Measurements from ENCODE around the gene PVALEF. TPM values are rescaled to one million over a fixed set of nuclear protein-coding genes. Genes with fewer than 3 reads are reported as not detected.
"Not testable (repeated sequence)": the region's sequence is repeated elsewhere in the genome, so short reads cannot be mapped to it uniquely, and the experiment has no call there.

PVALEF gene
- total RNA-seq, 2 donors from 2014 or later, result not detected

DNA sequence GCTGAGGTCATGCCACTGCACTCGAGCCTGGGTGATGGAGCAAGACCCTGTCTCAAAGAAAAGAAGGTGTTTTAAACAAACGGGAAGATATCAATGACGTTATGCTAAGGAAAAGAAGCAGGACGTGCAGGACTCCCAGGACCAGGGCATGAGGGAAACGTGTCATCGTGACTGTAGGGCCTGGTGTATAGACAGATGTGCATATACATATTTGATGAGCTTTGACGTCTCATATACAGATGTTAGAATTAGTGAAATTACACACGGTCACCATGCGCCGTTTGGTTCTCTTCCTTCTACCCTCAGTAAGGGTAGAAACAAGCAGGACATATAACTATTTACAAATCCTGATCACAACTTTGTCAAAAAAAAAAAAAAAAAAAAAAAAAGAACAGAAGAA, 17.6 kb upstream of the PVALEF start:
- Mint-ChIP-seq H3K27ac (no peak overlapping the region), H3K4me3 (no peak overlapping the region), H3K9me3 (no peaks in the 10 kb centered on the region), H3K36me3 (ENCODE audit: low read depth) (no peaks in the 10 kb centered on the region), H3K4me1 (no peaks in the 10 kb centered on the region), H3K27me3 (peaks cover 9% of the 10 kb centered on the region)
- no peak for ATAC-seq (replicated peaks)

- Mint-ChIP-seq H3K27me3 (peaks cover 9% of the 10 kb centered on the region), H3K36me3 (ENCODE audit: low read depth) (no peaks in the 10 kb centered on the region)
Measured at GRCh38 chr17:81148571-81148970, 16.7 kb upstream of the PVALEF start.

GRCh38 chr17:81148986-81149533, 16.2 kb upstream of the PVALEF start:
- Mint-ChIP-seq H3K4me1 (no peaks in the 10 kb centered on the region), H3K9me3 (no peaks in the 10 kb centered on the region), H3K27ac (no peak overlapping the region), H3K4me3 (no peak overlapping the region), H3K36me3 (ENCODE audit: low read depth) (no peaks in the 10 kb centered on the region), H3K27me3 (peaks cover 9% of the 10 kb centered on the region)
- ATAC-seq (replicated peaks), result no peak

More at GRCh38 chr17:81148571-81148970, 16.7 kb upstream of the PVALEF start:
- Mint-ChIP-seq H3K9me3 (no peaks in the 10 kb centered on the region), H3K4me3 (no peak overlapping the region), H3K4me1 (no peaks in the 10 kb centered on the region), H3K27ac (no peak overlapping the region)
- ATAC-seq (replicated peaks), result no peak

GRCh38 chr17:81150377-81151077, 14.8 kb upstream of the PVALEF start:
- Mint-ChIP-seq H3K36me3 (ENCODE audit: low read depth) (no peaks in the 10 kb centered on the region), H3K27me3 (peaks cover 9% of the 10 kb centered on the region), H3K9me3 (no peaks in the 10 kb centered on the region), H3K27ac (no peak overlapping the region), H3K4me1 (no peaks in the 10 kb centered on the region), H3K4me3 (no peak overlapping the region)
- ATAC-seq (replicated peaks), result no peak

GRCh38 chr17:81151278-81151677, 14.0 kb upstream of the PVALEF start:
- no peak for ATAC-seq (replicated peaks)
- peaks cover 9% of the 10 kb centered on the region for H3K27me3 Mint-ChIP-seq
- H3K9me3 Mint-ChIP-seq, result no peaks in the 10 kb centered on the region
- no peak overlapping the region for H3K4me3 Mint-ChIP-seq
- no peaks in the 10 kb centered on the region for H3K36me3 Mint-ChIP-seq (ENCODE audit: low read depth)
- no peak overlapping the region for H3K27ac Mint-ChIP-seq
- H3K4me1 Mint-ChIP-seq, result no peaks in the 10 kb centered on the region

DNA sequence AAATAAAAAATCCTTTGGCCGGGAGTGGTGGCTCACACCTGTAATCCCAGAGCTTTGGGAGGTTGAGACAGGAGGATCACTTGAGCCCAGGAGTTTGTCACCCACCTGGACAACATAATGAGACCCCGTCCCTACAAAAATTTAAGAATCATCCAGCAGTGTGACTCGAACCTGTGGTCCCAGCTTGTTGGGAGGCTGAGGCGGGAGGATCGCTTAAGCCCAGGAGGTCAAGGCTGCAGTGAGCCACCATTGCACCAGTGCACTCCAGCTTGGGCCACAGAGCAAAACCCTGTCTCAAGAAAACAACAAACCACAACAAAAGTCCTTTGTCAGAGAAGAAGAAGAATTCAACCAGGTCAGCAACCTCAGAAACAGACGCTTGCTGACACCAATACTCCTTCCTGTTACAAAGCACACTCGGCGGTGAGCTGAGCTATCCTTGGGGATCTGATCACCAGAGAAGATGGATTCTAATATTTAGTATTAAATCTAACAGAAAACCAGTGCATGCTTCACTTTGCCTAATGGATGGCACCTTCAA, 12.9 kb upstream of the PVALEF start:
- Mint-ChIP-seq H3K27me3 (peaks cover 9% of the 10 kb centered on the region), H3K4me1 (no peaks in the 10 kb centered on the region), H3K4me3 (no peak overlapping the region), H3K27ac (no peak overlapping the region), H3K9me3 (no peaks in the 10 kb centered on the region), H3K36me3 (ENCODE audit: low read depth) (no peaks in the 10 kb centered on the region)
- no peak for ATAC-seq (replicated peaks)

- Mint-ChIP-seq H3K4me3 (peak overlapping the region; percentile 65), H3K36me3 (ENCODE audit: low read depth) (no peaks in the 10 kb centered on the region), H3K27ac (peak overlapping the region; percentile 65), H3K9me3 (no peaks in the 10 kb centered on the region), H3K27me3 (peaks cover 8% of the 10 kb centered on the region), H3K4me1 (no peaks in the 10 kb centered on the region)
- ATAC-seq (replicated peaks), result peak; percentile 74
Measured at GRCh38 chr17:81153340-81153803, 11.9 kb upstream of the PVALEF start.

DNA sequence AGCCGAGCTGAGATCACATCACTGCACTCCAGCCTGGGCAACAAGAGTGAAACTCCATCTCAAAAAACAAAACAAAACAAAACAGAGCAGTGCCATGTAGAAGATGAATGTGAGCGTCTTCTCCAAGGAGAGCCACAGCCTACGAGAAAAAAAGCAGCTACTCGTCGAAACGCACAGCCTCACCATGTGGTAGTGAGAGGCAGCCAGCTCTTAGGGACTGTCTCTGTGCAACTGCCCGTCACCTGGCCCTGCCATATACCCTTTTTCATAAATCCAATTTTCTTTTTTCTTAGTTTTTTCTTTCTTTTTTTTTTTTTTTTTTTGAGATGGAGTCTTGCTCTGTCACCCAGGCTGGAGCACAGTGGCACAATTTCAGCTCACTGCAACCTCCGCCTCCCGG, 11.3 kb upstream of the PVALEF start:
- H3K27me3 Mint-ChIP-seq; H3K9me3 Mint-ChIP-seq; H3K36me3 Mint-ChIP-seq (ENCODE audit: low read depth); H3K4me1 Mint-ChIP-seq; ATAC-seq (replicated peaks); H3K27ac Mint-ChIP-seq: not testable (repeated sequence)
- H3K4me3 Mint-ChIP-seq, result peak overlapping the region; percentile 65

DNA sequence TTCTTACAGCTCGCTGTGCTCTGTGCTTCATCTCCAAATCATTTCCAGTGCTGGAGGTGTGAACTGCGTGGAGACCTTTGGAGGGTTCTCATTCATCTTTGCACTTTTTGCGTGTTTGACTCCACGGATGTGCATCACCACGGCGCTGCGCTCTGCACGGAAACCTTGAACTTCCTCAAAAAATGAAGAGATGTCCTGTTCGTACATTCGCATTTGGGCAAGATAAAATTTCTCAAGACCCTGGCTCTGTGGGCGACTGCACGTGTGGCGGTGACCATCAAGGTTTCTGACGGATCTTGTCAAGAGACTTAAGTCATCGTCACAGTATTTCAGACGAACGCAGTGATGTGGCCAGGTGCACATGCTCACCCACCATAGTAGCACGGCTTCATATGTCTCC, 10.3 kb upstream of the PVALEF start:
- ATAC-seq (replicated peaks), result no peak
- no peaks in the 10 kb centered on the region for H3K4me1 Mint-ChIP-seq
- H3K36me3 Mint-ChIP-seq (ENCODE audit: low read depth), result no peaks in the 10 kb centered on the region
- no peaks in the 10 kb centered on the region for H3K9me3 Mint-ChIP-seq
- peaks cover 6% of the 10 kb centered on the region for H3K27me3 Mint-ChIP-seq
- no peak overlapping the region for H3K27ac Mint-ChIP-seq
- H3K4me3 Mint-ChIP-seq, result no peak overlapping the region

DNA sequence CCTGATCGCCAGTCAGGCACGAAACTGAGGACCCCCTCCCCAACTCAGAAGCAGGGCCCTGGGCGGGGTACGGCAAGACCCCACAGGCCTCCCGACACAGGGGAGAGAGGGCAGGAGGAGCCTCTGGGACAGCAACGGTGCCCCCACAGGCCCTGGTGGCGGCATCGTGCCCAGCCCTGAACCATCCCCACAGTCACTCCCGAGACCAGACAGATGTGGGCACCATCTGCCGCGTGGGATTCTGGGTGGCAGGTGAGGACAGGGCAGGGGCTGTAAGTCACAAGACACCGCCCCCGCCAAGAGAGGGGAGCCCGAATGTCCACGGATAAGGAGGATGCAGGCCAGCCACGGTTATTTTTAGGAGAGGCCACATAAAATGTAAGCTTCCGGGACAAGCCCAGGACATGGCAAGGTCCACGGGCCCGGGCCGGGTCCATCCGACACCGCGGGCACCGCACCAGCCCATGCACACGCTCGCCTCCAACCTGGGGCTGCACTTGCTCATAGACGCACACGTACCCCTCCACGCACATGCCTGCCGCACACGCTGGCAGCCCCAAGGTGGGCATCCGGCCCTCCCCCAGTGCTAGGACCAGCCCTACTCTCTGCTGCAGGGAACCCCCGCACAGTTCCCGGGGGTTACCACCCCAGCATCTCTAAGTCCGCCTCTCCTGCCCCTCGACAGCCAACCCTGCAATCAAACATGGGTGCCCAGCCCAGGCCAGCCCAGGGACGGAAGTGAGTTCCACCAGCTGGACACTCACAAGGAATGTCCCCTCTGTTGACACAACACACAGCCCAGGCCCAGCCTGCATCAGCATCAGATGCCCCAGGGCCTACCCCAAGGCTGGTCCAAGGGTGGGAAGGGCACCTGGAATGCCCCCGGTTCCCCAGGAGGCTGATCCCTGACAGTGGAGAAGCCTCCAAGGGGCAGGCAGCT, 8.2 kb upstream of the PVALEF start:
- ATAC-seq (replicated peaks), result no peak
- Mint-ChIP-seq H3K4me1 (no peaks in the 10 kb centered on the region), H3K27ac (no peak overlapping the region), H3K36me3 (ENCODE audit: low read depth) (no peaks in the 10 kb centered on the region), H3K9me3 (no peaks in the 10 kb centered on the region), H3K27me3 (no peaks in the 10 kb centered on the region), H3K4me3 (no peak overlapping the region)

DNA sequence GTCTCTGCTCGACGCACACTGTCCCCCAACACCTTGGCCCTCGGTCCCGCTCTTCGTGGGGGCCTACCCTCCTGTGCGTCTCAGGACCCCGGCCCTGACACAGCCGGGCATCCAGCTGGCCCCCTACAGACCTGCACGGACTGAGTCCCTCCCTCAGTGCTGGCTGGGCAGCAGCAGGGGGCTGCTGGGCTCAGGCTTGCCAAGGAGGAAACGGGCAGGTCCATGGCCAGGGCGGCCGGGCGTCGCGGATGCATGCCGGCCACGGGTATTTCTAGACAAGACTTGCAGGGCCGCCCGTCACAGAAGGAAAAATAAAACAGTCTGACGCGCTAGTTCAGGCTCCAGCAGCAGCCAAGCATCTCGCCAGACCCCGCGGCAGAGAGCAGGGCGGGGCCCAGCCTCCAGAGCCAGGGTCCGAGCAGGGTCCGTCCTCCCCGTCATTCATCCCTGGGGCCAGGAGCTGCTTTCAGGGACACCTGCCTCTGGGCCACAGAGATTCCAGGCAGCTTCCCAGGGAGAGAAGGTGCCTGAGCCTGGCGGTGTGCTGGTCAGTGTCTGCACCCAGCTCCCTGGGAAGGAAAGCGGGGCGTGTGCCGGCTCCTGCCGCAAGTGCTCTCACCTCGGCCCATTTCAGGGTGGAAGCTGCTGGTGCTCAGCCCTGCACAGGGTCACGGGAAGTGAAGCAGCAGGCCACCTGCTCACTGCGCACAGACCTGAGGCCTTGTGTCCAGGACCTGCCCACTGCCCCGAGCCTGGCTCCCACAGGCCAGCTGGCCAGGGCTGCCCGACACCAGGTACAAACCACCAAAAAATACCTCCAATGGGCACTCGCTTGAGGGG, 7.2 kb upstream of the PVALEF start:
- Mint-ChIP-seq H3K27ac (no peak overlapping the region), H3K4me1 (no peaks in the 10 kb centered on the region), H3K27me3 (peaks cover under 1% of the 10 kb centered on the region), H3K9me3 (no peaks in the 10 kb centered on the region), H3K36me3 (ENCODE audit: low read depth) (no peaks in the 10 kb centered on the region), H3K4me3 (no peak overlapping the region)
- ATAC-seq (replicated peaks), result no peak

- Mint-ChIP-seq H3K27me3 (peaks cover 4% of the 10 kb centered on the region), H3K4me3 (no peak overlapping the region), H3K36me3 (ENCODE audit: low read depth) (no peaks in the 10 kb centered on the region), H3K4me1 (no peaks in the 10 kb centered on the region), H3K27ac (no peak overlapping the region), H3K9me3 (no peaks in the 10 kb centered on the region)
- ATAC-seq (replicated peaks), result no peak
Measured at GRCh38 chr17:81158688-81159590, 6.4 kb upstream of the PVALEF start.

DNA sequence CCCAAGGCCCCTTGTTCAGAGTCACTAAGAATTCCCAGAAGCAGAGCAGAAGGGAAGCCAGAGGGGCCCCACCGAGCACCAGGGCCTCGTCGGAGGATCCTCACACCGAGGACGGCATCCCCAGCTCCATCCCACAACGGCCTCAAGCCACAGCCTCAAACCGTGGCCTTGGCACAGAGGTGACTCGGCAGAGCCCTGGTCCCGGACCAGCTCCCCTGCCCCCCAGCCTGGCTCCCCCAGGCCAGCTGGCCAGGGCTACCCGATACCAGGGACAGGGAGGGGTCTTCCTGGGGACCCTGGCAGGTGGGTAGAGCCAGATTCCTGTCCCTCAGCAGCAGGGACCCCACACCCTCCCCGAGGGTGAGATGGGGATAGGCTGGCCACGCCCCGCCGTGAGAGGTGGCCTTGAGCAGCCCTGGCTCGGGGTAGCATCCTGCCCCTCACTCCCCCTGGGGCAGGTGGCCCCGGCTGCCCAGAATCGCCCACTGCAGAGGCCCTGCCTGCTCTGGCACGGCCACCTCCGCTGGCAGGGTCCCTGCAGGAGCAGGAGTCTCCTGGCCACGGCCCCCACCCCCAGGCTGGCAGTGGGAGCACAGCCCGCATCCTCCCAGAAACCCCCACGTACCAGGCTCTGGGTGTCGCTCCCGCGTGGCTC, 5.6 kb upstream of the PVALEF start:
- Mint-ChIP-seq H3K9me3 (no peaks in the 10 kb centered on the region), H3K36me3 (ENCODE audit: low read depth) (no peaks in the 10 kb centered on the region), H3K27ac (no peak overlapping the region), H3K4me1 (no peaks in the 10 kb centered on the region), H3K4me3 (no peak overlapping the region), H3K27me3 (peaks cover 4% of the 10 kb centered on the region)
- peak; percentile 31 for ATAC-seq (replicated peaks)
